Ascending aorta (tissue), 2 donors: Measurements from ENCODE around the gene RUNX1. TPM values are rescaled to one million over a fixed set of nuclear protein-coding genes. Genes with fewer than 3 reads are reported as not detected.

Source experiments
- DNase-seq, 2 donors: peaks; one replicate each; pipeline ENCODE4 v3.0.0-alpha.2; 2019; ENCODE audit warnings: low spot score in 2 of 2
- H3K27ac ChIP-seq, 2 donors: fragments of 200-600 bp; sonication (generic); one replicate each; pipeline ENCODE4 v1.5.1; 2016 to 2017; ENCODE audit warnings: mild to moderate bottlenecking in 1 of 2
- H3K27me3 ChIP-seq: fragments of 200-600 bp; sonication (generic); one replicate; pipeline ENCODE4 v1.5.1; 2017
- H3K36me3 ChIP-seq, 2 donors: fragments of 200-600 bp; sonication (generic); one replicate each; pipeline ENCODE4 v1.5.1; 2016
- H3K4me1 ChIP-seq, 2 donors: fragments of 200-600 bp; sonication (generic); one replicate each; pipeline ENCODE4 v1.5.1; 2016 to 2017; ENCODE audit warnings: mild to moderate bottlenecking in 1 of 2
- H3K4me3 ChIP-seq, 2 donors: fragments of 200-600 bp; sonication (generic); one replicate each; pipeline ENCODE4 v1.5.1; 2016 to 2017; ENCODE audit warnings: mild to moderate bottlenecking in 1 of 2
- H3K9me3 ChIP-seq, 2 donors: fragments of 200-600 bp; sonication (generic); one replicate each; pipeline ENCODE4 v1.5.1; 2016
- intact Hi-C: fragments of 100-400 bp; cut with DNase I; formaldehyde crosslinking; loops from one replicate; pipeline ENCODE4 v1.15.1; 2023
- total RNA-seq: library from RNA; depleted of rRNA; stranded (reverse); fragments of >200 nt; gene quantifications from one replicate; pipeline ENCODE4 v1.1.0, GENCODE V29; 2016
- TF ChIP-seq, protein P1 (sequence below), 3 experiments: fragments of 200-600 bp in 2 of 3; fragments of 450-650 bp in 1 of 3; sonication (generic) in 2 of 3; IDR thresholded peaks; one replicate each; pipeline ENCODE4 v1.5.1; 2016 to 2019; ENCODE audit warnings: antibody characterized with exemption in 3 of 3, mild to moderate bottlenecking in 1 of 3, moderate library complexity in 1 of 3

The RUNX1 gene
- total RNA-seq, 1 donor from 2014 or later, result 16.3 TPM

DNA sequence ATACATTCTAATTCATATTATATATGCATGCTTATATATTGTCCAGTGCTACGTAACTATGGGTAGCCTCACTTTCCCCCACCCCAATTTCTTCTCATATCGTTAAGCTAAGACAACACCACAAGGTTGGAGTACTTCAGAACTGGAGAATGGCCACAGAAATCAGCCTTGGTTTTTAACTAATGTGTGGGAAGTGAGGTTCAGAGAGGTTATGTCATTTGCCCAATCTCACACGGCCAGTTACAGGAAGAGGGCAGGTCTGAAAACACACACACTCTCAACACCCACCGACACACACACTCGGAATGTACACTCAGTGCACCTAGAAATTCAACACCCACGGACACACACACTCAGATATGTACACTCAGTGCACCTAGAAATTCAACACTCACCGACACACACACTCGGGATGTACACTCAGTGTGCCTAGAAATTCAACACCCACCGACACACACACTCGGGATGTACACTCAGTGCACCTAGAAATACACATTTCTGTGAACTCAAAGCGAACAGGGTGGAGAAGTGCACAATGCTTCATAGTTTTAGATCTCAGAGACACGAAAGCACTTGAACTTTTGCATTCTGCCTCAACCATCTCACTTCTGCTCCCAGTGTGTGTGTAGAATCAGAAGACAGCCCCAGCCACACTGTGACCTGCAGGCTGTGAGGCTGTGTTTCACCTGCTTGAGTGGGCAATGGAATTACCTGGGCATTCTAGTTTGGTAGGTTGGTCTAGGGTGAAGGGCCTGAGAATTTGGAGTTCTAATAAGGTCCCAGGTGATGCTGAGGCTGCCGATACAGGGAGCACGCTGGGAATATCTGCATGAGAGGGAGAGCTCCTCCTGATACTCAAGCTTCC lies 209.9 kb downstream of the RUNX1 start:
- no peaks in the 10 kb centered on the region for H3K27me3 ChIP-seq
- TF ChIP-seq, protein P1, sequence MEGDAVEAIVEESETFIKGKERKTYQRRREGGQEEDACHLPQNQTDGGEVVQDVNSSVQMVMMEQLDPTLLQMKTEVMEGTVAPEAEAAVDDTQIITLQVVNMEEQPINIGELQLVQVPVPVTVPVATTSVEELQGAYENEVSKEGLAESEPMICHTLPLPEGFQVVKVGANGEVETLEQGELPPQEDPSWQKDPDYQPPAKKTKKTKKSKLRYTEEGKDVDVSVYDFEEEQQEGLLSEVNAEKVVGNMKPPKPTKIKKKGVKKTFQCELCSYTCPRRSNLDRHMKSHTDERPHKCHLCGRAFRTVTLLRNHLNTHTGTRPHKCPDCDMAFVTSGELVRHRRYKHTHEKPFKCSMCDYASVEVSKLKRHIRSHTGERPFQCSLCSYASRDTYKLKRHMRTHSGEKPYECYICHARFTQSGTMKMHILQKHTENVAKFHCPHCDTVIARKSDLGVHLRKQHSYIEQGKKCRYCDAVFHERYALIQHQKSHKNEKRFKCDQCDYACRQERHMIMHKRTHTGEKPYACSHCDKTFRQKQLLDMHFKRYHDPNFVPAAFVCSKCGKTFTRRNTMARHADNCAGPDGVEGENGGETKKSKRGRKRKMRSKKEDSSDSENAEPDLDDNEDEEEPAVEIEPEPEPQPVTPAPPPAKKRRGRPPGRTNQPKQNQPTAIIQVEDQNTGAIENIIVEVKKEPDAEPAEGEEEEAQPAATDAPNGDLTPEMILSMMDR (IDR thresholded peaks at IDR 0.05), result no peak
- intact Hi-C loops, result no loop called here
- no peaks in the 10 kb centered on the region for H3K9me3 ChIP-seq
- H3K36me3 ChIP-seq, result peaks cover 0 to under 1% of the 10 kb centered on the region in 2 donors
- peaks cover 3 to 8% of the 10 kb centered on the region in 2 donors for H3K4me1 ChIP-seq
- no peak overlapping the region for H3K4me3 ChIP-seq
- no peak overlapping the region for H3K27ac ChIP-seq
- no peak for DNase-seq

DNA sequence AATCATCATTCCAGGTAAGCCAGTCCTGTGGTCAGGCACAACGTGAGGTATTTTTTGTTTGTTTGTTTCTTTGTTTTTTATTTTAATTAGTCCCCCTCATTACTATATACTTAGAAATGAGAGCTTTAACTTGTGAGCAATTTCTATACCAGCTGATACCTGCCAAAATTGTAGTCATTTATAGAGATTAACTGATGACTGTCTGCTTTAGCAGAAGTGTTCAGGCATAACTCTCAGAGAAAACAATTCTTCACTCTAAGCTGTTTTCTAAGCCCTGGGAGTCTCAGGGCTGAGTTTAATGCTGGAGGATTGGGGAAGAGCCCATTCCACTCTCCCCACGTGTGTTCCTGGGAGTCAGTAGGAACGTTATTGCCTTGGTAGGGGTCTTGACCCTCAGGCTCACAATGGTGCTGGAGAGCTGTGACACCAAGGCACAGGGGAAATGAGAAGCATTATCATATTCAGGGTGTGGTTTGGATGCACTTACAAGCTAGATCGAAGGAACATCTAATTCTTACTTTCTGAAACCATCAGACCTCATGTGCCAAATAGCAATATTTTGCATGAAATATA lies 212.1 kb downstream of the RUNX1 start:
- no peak for DNase-seq
- intact Hi-C loops, result no loop called here

DNA sequence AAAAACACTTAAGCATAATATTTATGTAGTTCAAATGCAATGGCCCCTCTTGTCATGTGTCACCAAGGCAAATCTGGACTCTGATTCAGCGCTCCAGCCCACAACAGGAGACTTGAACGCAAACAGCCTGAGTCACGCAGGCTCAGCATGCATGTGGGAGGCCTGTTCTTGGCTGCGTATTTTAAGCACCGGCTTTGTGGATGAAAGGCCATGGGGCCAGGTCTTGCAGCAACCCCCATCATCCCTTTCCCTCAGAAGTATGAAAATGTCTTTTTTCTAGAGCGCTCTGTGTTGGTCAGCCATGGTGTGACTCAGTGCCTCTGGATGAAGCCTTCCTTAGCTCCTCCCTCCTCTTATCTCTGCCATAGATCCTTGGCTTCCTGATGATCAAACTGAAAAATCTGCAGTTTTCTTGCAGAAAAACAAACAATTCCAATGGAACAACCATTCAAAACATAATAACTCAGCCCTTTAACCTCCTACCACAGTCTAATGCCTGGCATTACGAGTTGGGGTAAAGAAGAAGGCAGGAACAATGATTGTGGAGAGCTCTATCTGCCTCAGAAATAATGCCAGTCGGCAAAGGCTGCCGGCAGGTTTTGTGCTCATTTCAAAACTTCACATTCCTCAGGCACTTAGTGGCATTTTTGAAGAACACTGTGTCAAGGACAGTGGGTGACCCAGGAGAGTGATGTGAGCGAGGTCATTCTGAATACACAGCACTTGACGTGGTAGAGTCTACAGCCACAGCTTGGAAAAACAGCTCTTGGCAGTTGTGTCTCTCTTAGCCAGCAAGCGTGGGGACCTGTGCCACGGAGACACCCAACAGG lies 212.8 kb downstream of the RUNX1 start:
- Histone ChIP-seq H3K27me3 (no peaks in the 10 kb centered on the region), H3K9me3 (no peaks in the 10 kb centered on the region), H3K4me3 (no peak overlapping the region), H3K4me1 (no peaks in the 10 kb centered on the region), H3K27ac (peak overlapping the region; percentile 61 to 75), H3K36me3 (peaks cover 0 to 5% of the 10 kb centered on the region in 2 donors)
- intact Hi-C loops, result no loop called here
- TF ChIP-seq, protein P1 (IDR thresholded peaks at IDR 0.05), result no peak
- peak; percentile 72 to 91 for DNase-seq

More for the DNA sequence above, 212.1 kb downstream of the RUNX1 start:
- Histone ChIP-seq H3K4me3 (no peak overlapping the region), H3K36me3 (peaks cover 0 to 5% of the 10 kb centered on the region in 2 donors), H3K27me3 (no peaks in the 10 kb centered on the region), H3K4me1 (no peaks in the 10 kb centered on the region), H3K27ac (peak overlapping the region; percentile 60 to 75), H3K9me3 (no peaks in the 10 kb centered on the region)
- TF ChIP-seq, protein P1 (IDR thresholded peaks at IDR 0.05), result no peak

DNA sequence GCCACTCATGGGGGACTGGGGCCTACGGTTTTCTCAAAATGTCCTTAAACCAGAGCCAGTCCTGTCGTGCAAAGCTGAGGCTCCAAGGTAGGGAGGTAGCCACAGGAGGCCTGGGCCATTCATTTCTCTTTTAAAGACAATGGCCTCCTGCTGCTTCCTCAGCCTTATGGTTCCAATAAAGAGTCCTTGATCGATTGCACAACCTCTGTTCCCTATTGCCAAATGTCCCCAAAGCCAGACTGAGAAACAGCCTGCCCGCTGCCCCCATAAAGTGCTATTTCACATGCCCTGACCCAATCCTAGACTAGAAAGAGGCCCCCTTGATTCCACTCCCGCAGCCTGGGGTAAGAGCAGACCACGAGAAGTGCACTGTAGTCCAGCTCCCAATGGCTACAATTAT lies 213.6 kb downstream of the RUNX1 start:
- H3K4me1 ChIP-seq, result no peaks in the 10 kb centered on the region
- no peak overlapping the region for H3K4me3 ChIP-seq
- peak overlapping the region; percentile 61 to 75 for H3K27ac ChIP-seq
- peaks cover 0 to 5% of the 10 kb centered on the region in 2 donors for H3K36me3 ChIP-seq
- no peaks in the 10 kb centered on the region for H3K27me3 ChIP-seq
- TF ChIP-seq, protein P1 (IDR thresholded peaks at IDR 0.05), result no peak
- intact Hi-C loops, result no loop called here
- H3K9me3 ChIP-seq, result no peaks in the 10 kb centered on the region
- DNase-seq, result peak in 1 of 2 donors; percentile 78

DNA sequence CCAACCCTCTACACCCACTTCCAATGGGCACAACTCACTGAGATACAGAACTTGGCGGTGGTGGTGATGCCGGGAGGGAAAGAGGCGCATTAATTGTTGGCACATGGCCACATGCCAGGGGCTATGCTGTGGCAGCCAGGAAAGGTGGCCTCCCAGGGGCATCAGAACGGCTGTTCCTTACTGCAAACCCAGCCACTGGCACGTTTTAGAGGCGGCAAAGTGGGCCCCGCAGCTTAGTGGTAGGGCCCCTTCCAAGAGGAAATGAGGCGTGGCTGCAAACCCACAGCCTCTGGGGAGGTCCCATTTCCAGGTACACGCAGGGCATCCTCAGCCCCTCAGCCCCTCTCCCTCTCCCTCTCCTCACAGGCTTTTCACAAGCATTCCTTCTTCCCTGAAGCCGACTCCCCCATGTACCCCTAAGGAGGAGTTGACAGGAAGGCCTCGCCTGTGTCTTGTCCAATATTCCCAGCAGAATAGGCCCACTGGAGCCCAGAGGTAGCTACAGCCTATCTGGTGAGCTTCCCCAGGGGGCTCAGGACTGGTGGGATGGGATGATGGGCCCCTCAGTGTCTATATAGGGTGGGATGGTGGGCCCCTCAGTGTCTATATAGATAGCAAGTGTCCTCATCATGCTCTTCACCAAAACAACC lies 214.1 kb downstream of the RUNX1 start:
- no peak for DNase-seq
- Histone ChIP-seq H3K27me3 (no peaks in the 10 kb centered on the region), H3K36me3 (peaks cover 0 to 5% of the 10 kb centered on the region in 2 donors), H3K27ac (peak overlapping the region; percentile 61 to 75), H3K9me3 (no peaks in the 10 kb centered on the region), H3K4me3 (no peak overlapping the region), H3K4me1 (no peaks in the 10 kb centered on the region)
- TF ChIP-seq, protein P1 (IDR thresholded peaks at IDR 0.05), result no peak
- intact Hi-C loops, result no loop called here
